ENCODE results near the gene ARHGAP23.

The ARHGAP23 gene

DNA sequence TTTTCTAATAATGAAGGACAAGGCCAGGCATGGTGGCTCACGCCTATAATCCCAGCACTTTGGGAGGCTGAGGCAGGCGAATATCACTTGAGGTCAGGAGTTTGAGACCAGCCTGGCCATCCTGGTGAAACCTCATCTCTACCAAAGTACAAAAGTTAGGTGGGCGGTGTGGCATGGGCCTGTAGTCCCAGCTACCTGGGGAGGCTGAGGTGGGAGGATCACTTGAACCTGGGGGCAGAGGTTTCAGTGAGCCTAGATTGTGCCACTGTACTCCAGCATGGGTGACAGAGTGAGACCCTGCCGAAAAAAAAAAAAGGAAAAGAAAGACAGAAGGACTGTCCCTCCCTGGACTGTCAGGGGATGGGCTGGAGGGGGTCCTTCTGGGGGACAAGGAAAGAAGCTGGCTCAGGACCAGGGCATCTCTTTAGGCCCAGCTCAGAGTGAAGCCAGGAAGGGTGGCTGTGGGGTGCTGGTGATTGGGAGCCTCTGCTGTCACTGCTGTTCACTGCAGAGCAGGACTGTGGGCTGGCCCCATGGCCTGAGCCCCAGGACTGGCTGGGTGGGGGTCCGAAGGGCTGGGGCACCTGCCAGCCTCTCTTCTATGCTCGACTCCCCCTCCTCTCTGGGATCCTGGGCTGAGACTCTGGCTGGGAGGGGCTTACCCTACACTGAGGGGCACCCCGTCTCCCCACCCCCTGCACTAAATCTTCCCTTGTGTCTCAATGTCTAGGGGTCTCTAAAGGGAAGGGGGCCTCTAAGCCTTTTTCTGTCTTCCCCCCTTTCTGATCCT lies 909 bp upstream of the ARHGAP23 start:
- no peaks in the 10 kb centered on the region for H3K27me3 ChIP-seq (ENCODE audit: low read length)
- peak overlapping the region; percentile 54 for H3K4me2 ChIP-seq (ENCODE audit: low read depth, low read length, poor library complexity, severe bottlenecking)
- H3K27ac ChIP-seq (ENCODE audit: low read depth, low read length): no peak overlapping the region
- H3F3A ChIP-seq (ENCODE audit: insufficient read depth): no peaks in the 10 kb centered on the region
- H3K9ac ChIP-seq (ENCODE audit: low read length): peak overlapping the region; percentile 41; the same call in 1 of the 2 replicates
- H3K79me2 ChIP-seq (ENCODE audit: insufficient read depth, low read length): no peaks in the 10 kb centered on the region
- no peaks in the 10 kb centered on the region for H4K20me1 ChIP-seq (ENCODE audit: low read depth, low read length)
- no peak overlapping the region for H3K4me3 ChIP-seq (ENCODE audit: insufficient read depth, low read length, poor library complexity, severe bottlenecking)
- TF ChIP-seq EZH2phosphoT487 (conservative IDR thresholded peaks at IDR 0.05; ENCODE audit: low read length): no peak
- TF ChIP-seq, protein P1, sequence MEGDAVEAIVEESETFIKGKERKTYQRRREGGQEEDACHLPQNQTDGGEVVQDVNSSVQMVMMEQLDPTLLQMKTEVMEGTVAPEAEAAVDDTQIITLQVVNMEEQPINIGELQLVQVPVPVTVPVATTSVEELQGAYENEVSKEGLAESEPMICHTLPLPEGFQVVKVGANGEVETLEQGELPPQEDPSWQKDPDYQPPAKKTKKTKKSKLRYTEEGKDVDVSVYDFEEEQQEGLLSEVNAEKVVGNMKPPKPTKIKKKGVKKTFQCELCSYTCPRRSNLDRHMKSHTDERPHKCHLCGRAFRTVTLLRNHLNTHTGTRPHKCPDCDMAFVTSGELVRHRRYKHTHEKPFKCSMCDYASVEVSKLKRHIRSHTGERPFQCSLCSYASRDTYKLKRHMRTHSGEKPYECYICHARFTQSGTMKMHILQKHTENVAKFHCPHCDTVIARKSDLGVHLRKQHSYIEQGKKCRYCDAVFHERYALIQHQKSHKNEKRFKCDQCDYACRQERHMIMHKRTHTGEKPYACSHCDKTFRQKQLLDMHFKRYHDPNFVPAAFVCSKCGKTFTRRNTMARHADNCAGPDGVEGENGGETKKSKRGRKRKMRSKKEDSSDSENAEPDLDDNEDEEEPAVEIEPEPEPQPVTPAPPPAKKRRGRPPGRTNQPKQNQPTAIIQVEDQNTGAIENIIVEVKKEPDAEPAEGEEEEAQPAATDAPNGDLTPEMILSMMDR (IDR thresholded peaks at IDR 0.05; ENCODE audit: insufficient read depth, low read length, poor library complexity, severe bottlenecking): no peak
- no peak overlapping the region for H2AFZ ChIP-seq (ENCODE audit: low read depth, low read length, severe bottlenecking)
- no peaks in the 10 kb centered on the region for H3K9me2 ChIP-seq (replicated peaks; ENCODE audit: insufficient read depth, low read length)
- no peaks in the 10 kb centered on the region for H3K36me3 ChIP-seq (ENCODE audit: low read length)
- no peaks in the 10 kb centered on the region for H3K9me3 ChIP-seq (ENCODE audit: insufficient read depth, low read length)

DNA sequence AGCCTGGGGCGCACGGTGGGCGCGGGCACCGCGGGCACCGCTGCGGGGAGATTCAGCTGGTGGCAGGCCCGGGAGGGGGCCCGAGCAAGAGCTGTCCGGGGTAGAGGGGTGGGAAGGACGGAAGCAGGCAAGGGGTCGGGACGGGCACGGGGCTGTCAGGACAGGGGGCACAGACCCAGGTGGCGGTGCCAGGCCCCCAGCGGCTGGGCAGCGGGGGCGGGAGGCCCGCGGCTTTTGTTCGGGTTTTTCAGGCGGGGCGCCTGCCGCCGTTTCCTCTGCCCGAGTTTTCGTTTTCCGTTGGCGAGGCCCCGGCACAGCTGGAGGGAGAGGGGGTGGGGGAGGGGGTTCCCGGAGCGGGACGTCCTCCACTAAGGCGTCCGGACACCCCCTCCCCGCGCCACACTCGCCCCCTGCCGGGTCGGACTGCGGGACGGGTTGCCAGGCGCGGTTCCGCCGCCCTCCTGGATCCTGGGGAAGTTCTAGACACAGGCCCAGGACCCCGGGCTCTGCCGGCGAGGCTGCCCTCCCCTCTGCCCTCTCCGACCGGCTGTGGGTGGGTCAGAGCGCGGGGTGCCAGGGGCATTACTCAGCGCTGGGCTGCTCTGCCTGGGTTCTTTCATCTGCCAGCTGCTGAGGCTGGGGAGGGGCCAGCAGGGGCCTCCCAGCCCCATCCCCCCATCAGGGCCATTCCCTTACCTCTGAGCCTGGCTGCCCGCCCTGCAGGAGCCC lies 543 bp downstream of the ARHGAP23 start:
- Histone ChIP-seq H2AFZ (ENCODE audit: low read depth, low read length, severe bottlenecking) (no peak overlapping the region), H4K20me1 (ENCODE audit: low read depth, low read length) (no peaks in the 10 kb centered on the region), H3K9me2 (replicated peaks; ENCODE audit: insufficient read depth, low read length) (no peaks in the 10 kb centered on the region), H3F3A (ENCODE audit: insufficient read depth) (no peaks in the 10 kb centered on the region), H3K4me2 (ENCODE audit: low read depth, low read length, poor library complexity, severe bottlenecking) (peak overlapping the region; percentile 29), H3K9ac (ENCODE audit: low read length) (no peak overlapping the region), H3K27ac (ENCODE audit: low read depth, low read length) (no peak overlapping the region), H3K4me3 (ENCODE audit: insufficient read depth, low read length, poor library complexity, severe bottlenecking) (no peak overlapping the region), H3K27me3 (ENCODE audit: low read length) (no peaks in the 10 kb centered on the region), H3K79me2 (ENCODE audit: insufficient read depth, low read length) (no peaks in the 10 kb centered on the region), H3K9me3 (ENCODE audit: insufficient read depth, low read length) (no peaks in the 10 kb centered on the region), H3K36me3 (ENCODE audit: low read length) (no peaks in the 10 kb centered on the region)
- TF ChIP-seq, protein P1 (IDR thresholded peaks at IDR 0.05; ENCODE audit: insufficient read depth, low read length, poor library complexity, severe bottlenecking): no peak
- 0 out of 2 replicates have a peak, but pooled peaks have one; percentile 80 for TF ChIP-seq EZH2phosphoT487 (conservative IDR thresholded peaks at IDR 0.05; ENCODE audit: low read length)

DNA sequence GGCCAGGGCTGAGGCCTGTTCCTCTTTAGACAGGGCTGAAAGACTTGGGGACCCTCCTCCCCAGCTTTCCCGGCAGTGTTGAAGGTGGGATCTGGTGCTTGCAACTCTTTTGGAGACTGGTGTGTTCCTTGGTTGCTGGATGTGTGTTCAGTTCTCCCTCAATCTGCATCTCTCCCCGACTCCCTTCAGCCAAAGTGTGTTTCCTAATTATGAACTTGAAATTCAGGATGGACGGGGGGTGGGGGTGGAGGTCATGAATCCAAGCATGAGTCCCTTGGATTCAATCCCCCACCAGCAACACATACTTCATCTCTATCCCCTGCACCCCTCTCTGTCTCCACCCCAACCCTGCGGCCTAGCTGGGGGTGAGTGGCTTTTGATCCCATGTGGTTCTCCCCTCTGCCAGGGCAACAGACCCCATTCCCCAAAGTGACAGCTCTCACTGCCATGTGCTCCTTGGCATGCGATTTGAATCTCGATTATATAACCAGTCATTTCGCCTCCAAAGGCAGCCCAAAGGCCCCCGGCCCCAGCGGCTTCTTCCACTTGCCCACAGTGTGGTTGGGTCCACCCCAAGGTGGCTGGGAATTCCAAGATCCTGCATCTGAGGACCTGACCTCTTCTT lies 1.3 kb downstream of the ARHGAP23 start:
- no peaks in the 10 kb centered on the region for H3K27me3 ChIP-seq (ENCODE audit: low read length)
- no peak overlapping the region for H3K27ac ChIP-seq (ENCODE audit: low read depth, low read length)
- H4K20me1 ChIP-seq (ENCODE audit: low read depth, low read length): no peaks in the 10 kb centered on the region
- H3K9me3 ChIP-seq (ENCODE audit: insufficient read depth, low read length): no peaks in the 10 kb centered on the region
- H3K4me2 ChIP-seq (ENCODE audit: low read depth, low read length, poor library complexity, severe bottlenecking): no peak overlapping the region
- no peak overlapping the region for H2AFZ ChIP-seq (ENCODE audit: low read depth, low read length, severe bottlenecking)
- TF ChIP-seq, protein P1 (IDR thresholded peaks at IDR 0.05; ENCODE audit: insufficient read depth, low read length, poor library complexity, severe bottlenecking): no peak
- TF ChIP-seq EZH2phosphoT487 (conservative IDR thresholded peaks at IDR 0.05; ENCODE audit: low read length): no peak
- no peaks in the 10 kb centered on the region for H3K79me2 ChIP-seq (ENCODE audit: insufficient read depth, low read length)
- no peaks in the 10 kb centered on the region for H3K9me2 ChIP-seq (replicated peaks; ENCODE audit: insufficient read depth, low read length)
- H3K4me3 ChIP-seq (ENCODE audit: insufficient read depth, low read length, poor library complexity, severe bottlenecking): no peak overlapping the region
- no peaks in the 10 kb centered on the region for H3K36me3 ChIP-seq (ENCODE audit: low read length)
- H3K9ac ChIP-seq (ENCODE audit: low read length): no peak overlapping the region
- no peaks in the 10 kb centered on the region for H3F3A ChIP-seq (ENCODE audit: insufficient read depth)
